Tibial nerve (tissue), 4 donors: ENCODE results near the gene RELCH. TPM values are rescaled to one million over a fixed set of nuclear protein-coding genes. Genes with fewer than 3 reads are reported as not detected.

Experiments used
- DNase-seq, 2 donors: peaks; one replicate each; pipeline ENCODE4 v3.0.0-alpha.2; 2019; ENCODE audit warnings: low spot score in 2 of 2
- H3K27ac ChIP-seq, 4 donors: fragments of 200-600 bp; sonication (generic) in 3 of 4; one replicate each; pipeline ENCODE4 v1.5.1; 2017 to 2019; ENCODE audit warnings: mild to moderate bottlenecking in 1 of 4
- H3K27me3 ChIP-seq, 2 donors: fragments of 200-600 bp; sonication (generic) in 1 of 2; one replicate each; pipeline versions ENCODE4 v1.5.1 to v1.6.0; 2017 to 2019
- H3K36me3 ChIP-seq, 3 donors: fragments of 200-600 bp; sonication (generic); one replicate each; pipeline ENCODE4 v1.5.1; 2018 to 2019
- H3K4me1 ChIP-seq, 4 donors: fragments of 200-600 bp; sonication (generic) in 3 of 4; one replicate each; pipeline ENCODE4 v1.5.1; 2017 to 2019
- H3K4me3 ChIP-seq, 4 donors: fragments of 200-600 bp; sonication (generic) in 3 of 4; one replicate each; pipeline ENCODE4 v1.5.1; 2017 to 2019; ENCODE audit warnings: mild to moderate bottlenecking in 1 of 4, moderate library complexity in 1 of 4
- H3K9me3 ChIP-seq, 4 donors: fragments of 200-600 bp; sonication (generic) in 3 of 4; one replicate each; pipeline ENCODE4 v1.5.1; 2017 to 2019
- EP300 ChIP-seq, 2 donors: sonication (generic); formaldehyde crosslinking; IDR thresholded peaks; one replicate each; pipeline ENCODE4 v1.6.1; 2017; ENCODE audit warnings: antibody characterized with exemption in 2 of 2, mild to moderate bottlenecking in 1 of 2
- POLR2A ChIP-seq, 2 donors: fragments of 450-650 bp; IDR thresholded peaks; one replicate each; pipeline ENCODE4 v1.6.1; 2017; ENCODE audit warnings: antibody characterized with exemption in 2 of 2, mild to moderate bottlenecking in 2 of 2, moderate library complexity in 2 of 2
- WGBS, 2 donors: methylation state at CpG; one replicate each; pipeline ENCODE4 v1.1.5; 2018; 5-methylcytosine and 5-hydroxymethylcytosine counted together
- total RNA-seq, 4 donors: library from RNA; depleted of rRNA; stranded (reverse); fragments of >200 nt; gene quantifications; one replicate each; pipeline ENCODE4 v1.1.0, GENCODE V29; 2016
- TF ChIP-seq, protein P1 (sequence below), 5 experiments: fragments of 200-600 bp in 3 of 5; fragments of 450-650 bp in 2 of 5; sonication (generic) in 3 of 5; IDR thresholded peaks; one replicate each; pipeline ENCODE4 v1.5.1; 2016 to 2019; ENCODE audit warnings: antibody characterized with exemption in 5 of 5, mild to moderate bottlenecking in 3 of 5, moderate library complexity in 2 of 5

RELCH gene
- total RNA-seq, 4 donors from 2014 or later, result 25.8 to 54.6 (median 34.0) TPM

DNA sequence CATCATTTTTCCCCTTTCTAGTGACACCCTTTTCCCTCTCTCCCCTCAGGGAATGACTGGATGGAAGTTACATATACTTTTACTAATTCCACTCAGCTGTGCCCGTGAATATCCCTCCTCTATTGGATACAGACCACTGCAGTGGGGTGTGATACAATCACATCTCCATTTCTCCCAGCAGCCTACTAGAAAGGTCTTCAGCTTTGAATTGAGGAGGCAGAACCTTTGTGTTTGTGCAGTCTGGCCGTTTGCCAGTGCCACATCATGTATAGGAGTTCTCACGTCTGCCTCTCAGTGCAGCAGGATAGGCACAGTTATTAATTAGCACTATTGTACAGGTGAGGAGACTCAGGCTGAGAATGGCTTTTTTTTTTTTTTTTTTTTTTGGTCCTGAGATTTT is 154.4 kb downstream of the RELCH start:
- Histone ChIP-seq H3K36me3 (no peaks in the 10 kb centered on the region), H3K4me1 (peaks cover 0 to 2% (median 0%) of the 10 kb centered on the region in 4 donors), H3K27ac (no peak overlapping the region), H3K4me3 (no peak overlapping the region), H3K27me3 (peaks cover 0 to 2% of the 10 kb centered on the region in 2 donors), H3K9me3 (no peaks in the 10 kb centered on the region)
- 54 to 65% methylated on average over 3 of the region's 3 CpGs for WGBS, 2 donors
- no peak for DNase-seq
- TF ChIP-seq EP300 (IDR thresholded peaks at IDR 0.05) (no peak), POLR2A (IDR thresholded peaks at IDR 0.05) (no peak)
- TF ChIP-seq, protein P1, sequence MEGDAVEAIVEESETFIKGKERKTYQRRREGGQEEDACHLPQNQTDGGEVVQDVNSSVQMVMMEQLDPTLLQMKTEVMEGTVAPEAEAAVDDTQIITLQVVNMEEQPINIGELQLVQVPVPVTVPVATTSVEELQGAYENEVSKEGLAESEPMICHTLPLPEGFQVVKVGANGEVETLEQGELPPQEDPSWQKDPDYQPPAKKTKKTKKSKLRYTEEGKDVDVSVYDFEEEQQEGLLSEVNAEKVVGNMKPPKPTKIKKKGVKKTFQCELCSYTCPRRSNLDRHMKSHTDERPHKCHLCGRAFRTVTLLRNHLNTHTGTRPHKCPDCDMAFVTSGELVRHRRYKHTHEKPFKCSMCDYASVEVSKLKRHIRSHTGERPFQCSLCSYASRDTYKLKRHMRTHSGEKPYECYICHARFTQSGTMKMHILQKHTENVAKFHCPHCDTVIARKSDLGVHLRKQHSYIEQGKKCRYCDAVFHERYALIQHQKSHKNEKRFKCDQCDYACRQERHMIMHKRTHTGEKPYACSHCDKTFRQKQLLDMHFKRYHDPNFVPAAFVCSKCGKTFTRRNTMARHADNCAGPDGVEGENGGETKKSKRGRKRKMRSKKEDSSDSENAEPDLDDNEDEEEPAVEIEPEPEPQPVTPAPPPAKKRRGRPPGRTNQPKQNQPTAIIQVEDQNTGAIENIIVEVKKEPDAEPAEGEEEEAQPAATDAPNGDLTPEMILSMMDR (IDR thresholded peaks at IDR 0.05), result no peak

DNA sequence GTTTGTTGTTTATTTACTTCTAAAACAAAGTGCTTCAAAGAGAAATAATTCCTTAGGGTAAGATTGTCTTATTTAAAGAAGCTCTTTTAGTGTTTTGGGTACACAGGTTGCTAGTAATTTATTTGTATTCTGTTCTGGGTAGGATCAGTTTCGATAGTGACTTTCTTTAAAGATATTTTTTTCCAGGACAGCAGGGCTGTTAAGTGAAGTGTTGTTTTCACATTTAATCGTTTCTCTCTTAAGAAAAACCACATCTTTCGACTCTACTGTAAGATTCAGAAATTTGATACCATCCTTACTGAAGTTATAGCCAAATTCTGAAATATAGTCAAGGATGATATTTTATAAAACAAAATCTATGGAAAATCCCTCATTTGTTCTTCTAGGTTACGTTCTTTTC is 155.8 kb downstream of the RELCH start:
- TF ChIP-seq EP300 (IDR thresholded peaks at IDR 0.05) (no peak), POLR2A (IDR thresholded peaks at IDR 0.05) (no peak)
- TF ChIP-seq, protein P1 (IDR thresholded peaks at IDR 0.05), result no peak
- no peak for DNase-seq
- WGBS, 2 donors, result 85 to 88% methylated on average over 4 of the region's 4 CpGs
- H3K4me1 ChIP-seq, result no peaks in the 10 kb centered on the region
- H3K36me3 ChIP-seq, result no peaks in the 10 kb centered on the region
- no peak overlapping the region for H3K4me3 ChIP-seq
- no peak overlapping the region for H3K27ac ChIP-seq
- H3K27me3 ChIP-seq, result peaks cover 0 to 4% of the 10 kb centered on the region in 2 donors
- no peaks in the 10 kb centered on the region for H3K9me3 ChIP-seq

DNA sequence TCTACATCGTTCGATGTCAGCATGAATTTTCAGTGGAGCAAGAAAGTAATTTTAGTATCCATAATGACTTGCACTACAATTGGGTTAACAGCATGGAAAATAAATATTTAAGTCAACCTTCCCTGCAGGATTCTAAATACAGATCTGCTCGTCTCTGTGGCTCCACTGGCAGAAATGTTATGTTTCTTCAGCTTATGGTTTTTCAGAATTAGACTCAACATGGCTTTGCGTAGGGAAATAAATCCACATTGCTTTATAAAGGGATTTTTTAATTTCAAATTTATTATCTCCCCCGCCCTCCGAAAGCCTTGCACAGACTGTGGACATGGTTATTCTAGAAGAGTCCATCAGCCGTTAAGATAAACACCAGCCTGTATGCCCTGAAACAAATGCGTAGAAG is 156.3 kb downstream of the RELCH start:
- H3K36me3 ChIP-seq, result no peaks in the 10 kb centered on the region
- DNase-seq, result no peak
- no peaks in the 10 kb centered on the region for H3K9me3 ChIP-seq
- TF ChIP-seq EP300 (IDR thresholded peaks at IDR 0.05), result no peak
- TF ChIP-seq, protein P1 (IDR thresholded peaks at IDR 0.05), result no peak
- no peak for TF ChIP-seq POLR2A (IDR thresholded peaks at IDR 0.05)
- no peak overlapping the region for H3K27ac ChIP-seq
- peaks cover 0 to 4% of the 10 kb centered on the region in 2 donors for H3K27me3 ChIP-seq
- no peak overlapping the region for H3K4me3 ChIP-seq
- no peaks in the 10 kb centered on the region for H3K4me1 ChIP-seq
- 89 to 90% methylated on average over 8 of the region's 8 CpGs for WGBS, 2 donors

DNA sequence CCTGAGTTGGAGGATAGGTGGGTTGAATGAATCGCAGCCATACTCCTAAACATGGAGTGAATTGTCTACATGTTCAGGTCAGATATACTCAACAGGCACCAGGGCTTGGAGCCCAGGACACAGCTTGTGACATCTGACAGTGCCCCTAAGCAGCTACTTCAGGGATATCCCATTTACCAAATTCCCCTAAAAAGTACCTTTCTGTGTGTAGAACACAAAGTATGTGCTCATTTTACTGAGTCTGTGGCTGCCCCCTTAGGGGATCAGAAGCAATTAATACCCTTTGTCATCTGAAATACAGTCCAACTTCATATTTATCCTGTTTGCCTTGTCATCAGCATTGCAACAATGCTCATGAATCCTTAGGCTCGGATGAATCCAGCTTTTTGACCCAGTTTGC is 158.9 kb downstream of the RELCH start:
- WGBS, 2 donors, result 82 to 88% methylated on average over 2 of the region's 2 CpGs
- Histone ChIP-seq H3K36me3 (no peaks in the 10 kb centered on the region), H3K27me3 (peaks cover 0 to 4% of the 10 kb centered on the region in 2 donors), H3K27ac (no peak overlapping the region), H3K9me3 (no peaks in the 10 kb centered on the region), H3K4me3 (no peak overlapping the region), H3K4me1 (no peaks in the 10 kb centered on the region)
- TF ChIP-seq, protein P1 (IDR thresholded peaks at IDR 0.05), result no peak
- no peak for TF ChIP-seq EP300 (IDR thresholded peaks at IDR 0.05)
- no peak for TF ChIP-seq POLR2A (IDR thresholded peaks at IDR 0.05)
- no peak for DNase-seq

DNA sequence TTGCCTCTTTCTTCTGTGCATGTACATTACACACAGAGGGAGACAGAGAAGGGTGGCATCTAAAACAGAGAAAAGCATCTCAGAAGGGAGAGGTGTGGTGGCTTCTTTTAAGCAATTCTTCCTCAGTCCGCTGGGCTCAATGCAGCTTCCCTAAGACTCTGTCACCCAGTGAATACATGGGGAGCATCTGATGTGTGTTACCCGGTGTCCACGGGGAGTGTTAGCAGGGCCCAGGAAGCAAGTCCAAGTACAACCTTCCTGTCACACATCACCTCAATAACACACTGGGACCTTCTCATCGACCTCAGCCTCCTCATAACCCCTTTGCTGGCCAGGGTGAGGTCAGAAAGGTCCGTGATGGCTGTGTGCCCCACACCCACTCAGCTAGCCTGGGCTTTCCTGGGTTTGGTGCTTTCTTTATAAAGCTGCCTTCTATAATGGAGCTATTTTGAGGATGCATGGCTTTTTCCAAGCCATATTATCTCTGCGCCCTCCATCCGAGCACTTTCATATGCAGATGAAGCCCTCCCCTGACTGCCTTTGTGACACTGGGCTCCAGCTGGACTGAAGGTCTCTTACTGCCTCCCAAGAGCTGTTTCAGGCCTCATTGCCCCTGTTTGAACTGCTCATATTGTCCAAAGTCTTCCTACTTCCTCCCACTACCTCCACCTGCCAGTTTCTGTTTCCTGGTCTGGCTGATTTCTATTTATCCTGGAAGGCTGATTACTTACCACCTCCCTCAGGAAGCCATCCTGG is 159.5 kb downstream of the RELCH start:
- 55 to 68% methylated on average over 7 of the region's 7 CpGs for WGBS, 2 donors
- no peaks in the 10 kb centered on the region for H3K36me3 ChIP-seq
- H3K9me3 ChIP-seq, result no peaks in the 10 kb centered on the region
- DNase-seq, result no peak
- H3K27me3 ChIP-seq, result peaks cover 0 to 4% of the 10 kb centered on the region in 2 donors
- H3K4me3 ChIP-seq, result no peak overlapping the region
- H3K4me1 ChIP-seq, result no peaks in the 10 kb centered on the region
- TF ChIP-seq, protein P1 (IDR thresholded peaks at IDR 0.05), result no peak
- TF ChIP-seq POLR2A (IDR thresholded peaks at IDR 0.05) (no peak), EP300 (IDR thresholded peaks at IDR 0.05) (no peak)
- no peak overlapping the region for H3K27ac ChIP-seq
